CD4-positive, alpha-beta T cell (primary cell): ENCODE measurements around the gene CD1D. TPM values are rescaled to one million over a fixed set of nuclear protein-coding genes. Genes with fewer than 3 reads are reported as not detected.

ENCODE experiments used
- ATAC-seq: fragments of 200-7000 bp; cut with Tn5 transposase; one replicate; pipeline ENCODE4 v1.10.0; 2022; ENCODE audit warnings: mild to moderate bottlenecking; ENCODE audit not compliant: poor library complexity
- CTCF ChIA-PET: fragments of 350-600 bp; sonication (Branson Sonifier 250); formaldehyde crosslinking; loops from one replicate; lab custom pipeline; 2021; ENCODE audit warnings: antibody characterized with exemption, inconsistent platforms; lab: Charles Lee
- POLR2A ChIA-PET: fragments of 350-600 bp; sonication (Branson Sonifier 250); formaldehyde crosslinking; loops from one replicate; lab custom pipeline; 2021; ENCODE audit warnings: antibody characterized with exemption, inconsistent platforms; lab: Charles Lee
- DNase-seq, 14 experiments: peaks; one replicate each; pipeline ENCODE4 v3.0.0-alpha.2; 2013 to 2020; ENCODE audit warnings: mixed read lengths in 2 of 14
- H3K27ac ChIP-seq, 2 donors: one replicate each; pipeline versions ENCODE4 v1.5.1 to v1.7.0; 2013; ENCODE audit warnings: low read length in 2 of 2, low read depth in 1 of 2, mild to moderate bottlenecking in 1 of 2
- H3K27me3 ChIP-seq, 2 experiments: 1 replicate in 1 of 2; 2 replicates in 1 of 2; pipeline versions ENCODE4 v1.6.1 to v1.7.0; 2013; ENCODE audit warnings: low read length in 2 of 2, control low read depth in 1 of 2, mild to moderate bottlenecking in 1 of 2, moderate library complexity in 1 of 2; ENCODE audit not compliant: insufficient read depth in 2 of 2, control insufficient read depth in 1 of 2
- H3K36me3 ChIP-seq: one replicate; pipeline ENCODE4 v1.6.1; 2013; ENCODE audit warnings: low read length, control low read depth; ENCODE audit not compliant: insufficient read depth
- H3K4me1 ChIP-seq: one replicate; pipeline ENCODE4 v1.6.1; 2013; ENCODE audit warnings: low read length, control low read depth; ENCODE audit not compliant: insufficient read depth
- H3K4me3 ChIP-seq: one replicate; pipeline ENCODE4 v1.5.1; 2013; ENCODE audit warnings: mild to moderate bottlenecking, low read length, moderate library complexity
- H3K9me3 ChIP-seq, 2 experiments: 1 replicate in 1 of 2; 2 replicates in 1 of 2; pipeline versions ENCODE4 v1.6.1 to v1.7.0; 2013; ENCODE audit warnings: low read length in 2 of 2, mild to moderate bottlenecking in 2 of 2, control low read depth in 1 of 2, moderate library complexity in 1 of 2; ENCODE audit not compliant: control insufficient read depth in 1 of 2, insufficient read depth in 1 of 2
- H3K27ac Mint-ChIP-seq: one replicate; pipeline ENCODE4 v1.8.0; 2020; ENCODE audit warnings: mixed read lengths
- H3K27me3 Mint-ChIP-seq: one replicate; pipeline ENCODE4 v1.8.0; 2021; ENCODE audit warnings: mixed read lengths
- H3K36me3 Mint-ChIP-seq: one replicate; pipeline ENCODE4 v1.8.0; 2021; ENCODE audit warnings: low read depth, mixed read lengths
- H3K4me1 Mint-ChIP-seq: one replicate; pipeline ENCODE4 v1.8.0; 2021; ENCODE audit warnings: low read depth, mixed read lengths
- H3K4me3 Mint-ChIP-seq: one replicate; pipeline ENCODE4 v1.8.0; 2020; ENCODE audit warnings: mild to moderate bottlenecking, mixed read lengths
- H3K9me3 Mint-ChIP-seq: one replicate; pipeline ENCODE4 v1.8.0; 2020; ENCODE audit warnings: mixed read lengths
- CTCF ChIP-seq: fragments of 200-600 bp; IDR thresholded peaks from one replicate; pipeline ENCODE4 v1.8.0; 2022; ENCODE audit warnings: antibody characterized with exemption, mild to moderate bottlenecking
- intact Hi-C, 2 experiments: fragments of 100-400 bp; cut with DNase I in 1 of 2; cut with micrococcal nuclease in 1 of 2; formaldehyde crosslinking; loops; one replicate each; pipeline versions ENCODE4 v1.15.1 to v1.9.0; 2023 to 2025; cut with DNase I, micrococcal nuclease
- total RNA-seq, 174 experiments: library from RNA in 2 of 174; stranded (reverse) in 2 of 174; gene quantifications; one replicate each; pipeline ENCODE4 v1.2.3 and lab custom pipeline; 2021 to 2026

The CD1D gene
- total RNA-seq, 2 experiments from 2014 or later, result 0.11 to 0.14 TPM

DNA sequence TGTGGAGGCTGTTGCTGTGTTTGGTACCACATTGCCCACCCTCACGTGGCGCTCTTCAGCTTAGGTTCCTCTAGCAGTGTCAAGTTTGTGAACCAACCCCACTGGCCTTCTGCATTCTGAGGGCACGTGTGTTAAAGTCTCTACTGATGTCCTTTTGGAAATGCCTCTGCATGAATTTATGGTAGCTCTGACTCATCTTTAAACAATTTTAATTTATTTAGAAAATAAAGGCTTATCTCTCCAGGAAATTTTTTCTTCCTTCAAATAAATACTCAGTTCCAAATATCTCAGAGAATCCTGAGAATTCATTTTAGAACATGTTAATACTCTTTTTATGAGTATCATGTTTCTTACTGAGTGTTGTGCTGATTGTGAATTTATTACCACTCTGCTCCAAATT lies 5.5 kb downstream of the CD1D start:
- H3K36me3 ChIP-seq, result no peaks in the 10 kb centered on the region
- H3K27ac Mint-ChIP-seq, result no peak overlapping the region
- H3K27me3 Mint-ChIP-seq, result peaks cover 55% of the 10 kb centered on the region
- intact Hi-C loops, result no loop called here
- ATAC-seq (no peak), DNase-seq (no peak)
- no peaks in the 10 kb centered on the region for H3K36me3 Mint-ChIP-seq
- peaks cover 4% of the 10 kb centered on the region for H3K4me1 ChIP-seq
- H3K4me3 ChIP-seq, result no peak overlapping the region
- H3K9me3 Mint-ChIP-seq, result no peaks in the 10 kb centered on the region
- POLR2A ChIA-PET, result no interaction called here
- peaks cover 17 to 42% of the 10 kb centered on the region in 2 experiments for H3K27me3 ChIP-seq
- no peak overlapping the region for H3K4me3 Mint-ChIP-seq
- H3K9me3 ChIP-seq, result peaks cover 0 to 3% of the 10 kb centered on the region in 2 experiments
- peaks cover 3% of the 10 kb centered on the region for H3K4me1 Mint-ChIP-seq
- no peak for TF ChIP-seq CTCF
- H3K27ac ChIP-seq, result no peak overlapping the region
- CTCF ChIA-PET, result no interaction called here

DNA sequence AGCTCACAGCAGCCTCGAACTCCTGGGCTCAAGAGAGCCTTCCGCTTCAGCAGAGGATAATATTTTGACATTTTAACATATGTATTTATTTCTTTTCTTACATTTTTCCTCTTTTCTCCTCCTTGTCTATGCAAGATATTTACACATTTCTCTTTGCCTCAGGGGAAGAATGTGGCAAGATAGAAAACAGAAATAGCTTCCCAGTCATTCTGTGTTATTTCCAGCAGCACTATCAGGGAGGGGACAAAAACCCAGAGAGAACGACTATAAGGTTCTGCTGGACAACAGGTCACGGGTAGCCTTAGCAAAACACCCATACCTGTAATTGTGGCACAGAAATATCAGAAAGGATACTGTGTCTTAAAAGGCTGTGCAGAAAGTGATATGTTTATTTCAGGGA lies 7.9 kb downstream of the CD1D start:
- H3K36me3 Mint-ChIP-seq, result no peaks in the 10 kb centered on the region
- CTCF ChIA-PET, result no interaction called here

DNA sequence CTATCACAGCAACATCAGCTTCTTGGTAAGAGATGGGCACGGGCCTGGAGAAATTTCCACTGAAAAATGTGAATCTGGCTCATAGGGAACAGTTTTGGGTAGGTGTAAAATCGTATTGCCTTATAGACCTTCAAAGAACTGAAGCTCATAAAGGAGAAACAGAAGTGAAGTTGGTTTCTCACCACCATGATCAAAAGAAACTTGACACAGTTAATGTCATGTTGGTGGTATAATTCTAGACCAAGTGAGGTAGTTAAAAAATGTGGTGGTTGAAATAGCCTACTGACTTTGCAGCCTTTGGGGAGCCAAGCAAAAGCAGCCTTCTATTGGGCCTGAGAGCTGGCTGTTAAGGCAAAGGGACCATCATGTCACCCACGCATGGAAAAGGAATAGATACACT lies 8.9 kb downstream of the CD1D start:
- Histone ChIP-seq H3K9me3 (peaks cover 0 to 3% of the 10 kb centered on the region in 2 experiments), H3K27ac (no peak overlapping the region), H3K36me3 (no peaks in the 10 kb centered on the region), H3K4me1 (no peaks in the 10 kb centered on the region), H3K27me3 (peaks cover 3 to 21% of the 10 kb centered on the region in 2 experiments), H3K4me3 (no peak overlapping the region)
- Mint-ChIP-seq H3K36me3 (no peaks in the 10 kb centered on the region), H3K27me3 (peaks cover 31% of the 10 kb centered on the region), H3K27ac (no peak overlapping the region), H3K4me3 (no peak overlapping the region), H3K9me3 (no peaks in the 10 kb centered on the region), H3K4me1 (no peaks in the 10 kb centered on the region)
- intact Hi-C loops, result no loop called here
- no peak for TF ChIP-seq CTCF
- CTCF ChIA-PET, result interaction anchor here (0.6 to 1.1 kb wide), 2 partner anchors 14 to 16 kb away, joined by 3 to 4 read pairs; no protein-coding TSS in a partner anchor
- no peak for ATAC-seq
- POLR2A ChIA-PET, result no interaction called here
- DNase-seq, result no peak

More for the DNA sequence above, 7.9 kb downstream of the CD1D start:
- H3K4me3 Mint-ChIP-seq, result no peak overlapping the region
- POLR2A ChIA-PET, result no interaction called here
- no peak overlapping the region for H3K4me3 ChIP-seq
- H3K27me3 Mint-ChIP-seq, result peaks cover 36% of the 10 kb centered on the region
- H3K36me3 ChIP-seq, result no peaks in the 10 kb centered on the region
- intact Hi-C loops, result no loop called here
- DNase-seq, result no peak
- H3K27me3 ChIP-seq, result peaks cover 5 to 21% of the 10 kb centered on the region in 2 experiments
- H3K27ac Mint-ChIP-seq, result no peak overlapping the region
- H3K4me1 Mint-ChIP-seq, result no peaks in the 10 kb centered on the region
- TF ChIP-seq CTCF, result no peak
- H3K4me1 ChIP-seq, result no peaks in the 10 kb centered on the region
- no peak for ATAC-seq
- no peak overlapping the region for H3K27ac ChIP-seq
- no peaks in the 10 kb centered on the region for H3K9me3 Mint-ChIP-seq
- peaks cover 0 to 3% of the 10 kb centered on the region in 2 experiments for H3K9me3 ChIP-seq
